HPDE6-E6E7 (cell line): ENCODE results near the gene GON4L.
"Not testable (repeated sequence)": the region's sequence is repeated elsewhere in the genome, so short reads cannot be mapped to it uniquely, and the experiment has no call there.

Experiments
- DNase-seq: peaks from one replicate; pipeline ENCODE4 v3.0.0; 2011; ENCODE audit warnings: missing footprints; ENCODE audit errors: extremely low spot score

GON4L gene, protein sequence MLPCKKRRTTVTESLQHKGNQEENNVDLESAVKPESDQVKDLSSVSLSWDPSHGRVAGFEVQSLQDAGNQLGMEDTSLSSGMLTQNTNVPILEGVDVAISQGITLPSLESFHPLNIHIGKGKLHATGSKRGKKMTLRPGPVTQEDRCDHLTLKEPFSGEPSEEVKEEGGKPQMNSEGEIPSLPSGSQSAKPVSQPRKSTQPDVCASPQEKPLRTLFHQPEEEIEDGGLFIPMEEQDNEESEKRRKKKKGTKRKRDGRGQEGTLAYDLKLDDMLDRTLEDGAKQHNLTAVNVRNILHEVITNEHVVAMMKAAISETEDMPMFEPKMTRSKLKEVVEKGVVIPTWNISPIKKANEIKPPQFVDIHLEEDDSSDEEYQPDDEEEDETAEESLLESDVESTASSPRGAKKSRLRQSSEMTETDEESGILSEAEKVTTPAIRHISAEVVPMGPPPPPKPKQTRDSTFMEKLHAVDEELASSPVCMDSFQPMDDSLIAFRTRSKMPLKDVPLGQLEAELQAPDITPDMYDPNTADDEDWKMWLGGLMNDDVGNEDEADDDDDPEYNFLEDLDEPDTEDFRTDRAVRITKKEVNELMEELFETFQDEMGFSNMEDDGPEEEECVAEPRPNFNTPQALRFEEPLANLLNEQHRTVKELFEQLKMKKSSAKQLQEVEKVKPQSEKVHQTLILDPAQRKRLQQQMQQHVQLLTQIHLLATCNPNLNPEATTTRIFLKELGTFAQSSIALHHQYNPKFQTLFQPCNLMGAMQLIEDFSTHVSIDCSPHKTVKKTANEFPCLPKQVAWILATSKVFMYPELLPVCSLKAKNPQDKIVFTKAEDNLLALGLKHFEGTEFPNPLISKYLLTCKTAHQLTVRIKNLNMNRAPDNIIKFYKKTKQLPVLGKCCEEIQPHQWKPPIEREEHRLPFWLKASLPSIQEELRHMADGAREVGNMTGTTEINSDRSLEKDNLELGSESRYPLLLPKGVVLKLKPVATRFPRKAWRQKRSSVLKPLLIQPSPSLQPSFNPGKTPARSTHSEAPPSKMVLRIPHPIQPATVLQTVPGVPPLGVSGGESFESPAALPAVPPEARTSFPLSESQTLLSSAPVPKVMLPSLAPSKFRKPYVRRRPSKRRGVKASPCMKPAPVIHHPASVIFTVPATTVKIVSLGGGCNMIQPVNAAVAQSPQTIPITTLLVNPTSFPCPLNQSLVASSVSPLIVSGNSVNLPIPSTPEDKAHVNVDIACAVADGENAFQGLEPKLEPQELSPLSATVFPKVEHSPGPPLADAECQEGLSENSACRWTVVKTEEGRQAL (N-terminal part only)

DNA sequence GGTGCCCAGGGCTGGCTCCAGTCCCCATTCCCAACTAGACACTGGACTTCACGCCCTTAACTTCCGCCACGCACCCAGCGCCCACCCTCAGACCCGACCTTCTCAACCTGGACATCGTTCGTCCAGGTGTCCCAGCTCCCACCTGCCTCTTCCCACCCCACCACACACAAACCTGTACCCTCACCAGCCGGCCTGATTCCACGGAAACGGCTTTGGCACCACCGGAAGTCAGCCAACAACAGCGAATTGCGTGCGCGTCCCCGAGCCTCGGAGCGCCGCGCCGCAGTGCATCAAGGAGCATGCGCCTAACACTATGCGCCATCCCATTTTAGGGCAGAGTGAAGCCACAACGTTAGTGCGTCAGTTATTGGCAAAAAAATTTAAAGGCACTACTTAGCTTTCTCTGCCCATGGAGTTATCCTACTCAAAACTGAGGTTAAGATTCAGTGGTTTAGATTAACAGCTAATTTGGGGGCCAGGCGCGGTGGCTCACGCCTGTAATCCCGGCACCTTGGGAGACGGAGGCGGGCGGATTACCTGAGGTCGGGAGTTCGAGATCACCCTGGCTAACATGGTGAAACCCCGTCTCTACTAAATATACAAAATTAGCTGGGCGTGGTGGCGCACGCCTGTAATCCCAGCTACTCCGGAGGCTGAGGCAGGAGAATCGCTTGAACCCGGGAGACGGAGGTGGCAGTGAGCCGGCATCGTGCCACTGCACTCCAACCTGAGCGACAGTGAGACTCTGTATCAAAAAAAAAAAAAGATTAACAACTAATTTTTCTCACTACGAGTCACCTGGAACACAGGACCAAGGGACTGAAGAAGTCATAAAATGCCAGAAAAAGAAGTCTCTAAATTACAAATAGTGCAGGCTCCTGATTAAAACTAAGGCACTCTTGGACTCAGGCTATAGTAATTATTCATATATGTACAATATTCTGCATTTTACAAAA lies at the start of gene GON4L:
TSS of gene GON4L (minus strand) at position 240 of the 956 bp plus-strand sequence. CDS start 3,434 bp downstream, outside the sequence.
- DNase-seq, result peak; percentile 86

DNA sequence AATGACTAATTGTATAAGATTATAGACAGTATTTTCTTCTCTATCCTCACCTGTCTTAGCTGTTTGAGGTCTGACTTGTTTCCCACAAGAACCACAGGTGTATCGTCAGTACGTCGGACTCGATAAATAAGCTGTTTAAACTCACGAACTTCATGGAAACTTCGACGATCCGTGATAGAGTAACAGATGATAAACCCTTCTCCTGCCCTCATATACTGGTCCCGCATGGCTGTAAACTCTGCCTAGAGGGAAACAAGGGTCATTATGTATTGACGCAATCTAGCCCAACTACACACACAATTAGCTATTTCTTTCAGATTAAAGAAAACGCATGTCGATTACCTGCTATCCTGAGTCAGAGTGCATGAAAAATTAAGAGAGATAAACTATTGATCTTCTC lies 47.2 kb upstream of the GON4L start:
- no peak for DNase-seq

DNA sequence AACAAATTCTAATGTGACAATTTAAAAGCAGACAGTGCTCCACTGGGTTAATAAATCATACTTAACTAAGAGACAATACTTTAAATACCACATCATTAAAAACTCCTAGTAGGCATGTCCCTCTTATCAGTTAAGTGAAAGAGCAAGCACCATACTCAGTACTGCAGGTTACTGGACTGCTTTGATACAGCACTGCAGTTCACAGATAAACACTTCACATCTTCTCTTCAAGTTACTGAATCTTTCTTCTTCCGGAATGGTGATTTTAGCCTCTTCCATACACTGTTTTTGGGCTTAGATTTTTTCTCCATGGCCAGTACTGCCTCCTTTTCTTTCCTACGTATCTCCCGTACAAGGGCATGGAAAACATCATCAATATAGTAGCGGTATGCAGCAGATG lies 43.1 kb upstream of the GON4L start:
- no peak for DNase-seq

DNA sequence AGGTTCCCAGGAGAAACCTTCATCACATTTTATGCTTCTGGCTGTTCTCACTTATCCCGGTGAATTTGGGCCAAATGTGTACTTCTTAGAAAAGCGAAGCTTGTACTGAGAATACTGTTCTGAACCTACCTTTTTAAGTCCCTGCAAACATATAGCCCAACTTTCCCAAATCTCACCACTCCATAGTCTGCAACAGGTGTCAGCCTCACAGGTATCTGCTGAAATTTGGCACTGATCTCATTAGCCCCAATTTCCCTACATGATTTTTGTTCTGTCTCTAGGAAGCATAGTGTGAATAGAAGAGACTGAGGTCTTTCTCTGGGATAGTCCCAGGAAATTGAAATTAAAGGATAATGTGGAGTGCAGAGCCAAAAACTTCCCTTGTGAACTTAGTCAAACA lies 42.7 kb upstream of the GON4L start:
- DNase-seq, result no peak

DNA sequence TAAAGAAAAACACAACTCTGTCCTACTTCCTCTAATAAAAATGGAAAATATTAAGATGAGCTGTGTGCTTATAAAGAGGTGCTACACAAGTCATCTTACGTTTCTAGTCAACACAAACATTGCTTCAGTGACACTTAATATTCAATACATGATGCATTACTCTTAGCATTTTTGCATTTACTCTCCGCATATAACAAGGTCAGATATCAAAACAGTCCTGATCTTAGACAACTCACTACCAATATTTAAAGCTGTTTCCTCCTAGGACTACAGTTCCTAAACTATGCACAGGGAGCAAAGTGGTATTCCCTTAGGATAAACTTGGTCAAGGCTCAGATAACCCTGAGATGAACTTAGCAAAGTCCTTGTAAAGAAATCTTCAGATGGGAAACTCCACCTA lies 41.9 kb upstream of the GON4L start:
- DNase-seq, result no peak

DNA sequence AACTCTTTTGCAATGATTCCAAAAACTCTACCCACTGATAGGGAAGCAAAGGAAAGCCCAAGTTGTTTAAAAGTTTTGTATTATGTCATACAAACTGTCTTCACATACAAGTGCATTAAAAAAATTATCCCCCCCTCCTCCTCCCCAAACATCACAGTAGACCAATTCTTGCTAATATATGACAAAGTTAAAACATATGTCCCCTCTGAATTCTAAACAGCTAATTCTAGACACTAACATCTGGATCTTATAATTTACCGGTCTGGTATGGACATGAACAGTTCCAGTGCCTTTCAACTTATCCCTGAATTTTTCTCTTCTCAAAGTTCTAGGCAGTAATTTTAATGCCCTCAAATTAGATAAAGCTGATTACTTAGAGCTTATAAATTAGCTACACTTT lies 40.7 kb upstream of the GON4L start:
- no peak for DNase-seq

DNA sequence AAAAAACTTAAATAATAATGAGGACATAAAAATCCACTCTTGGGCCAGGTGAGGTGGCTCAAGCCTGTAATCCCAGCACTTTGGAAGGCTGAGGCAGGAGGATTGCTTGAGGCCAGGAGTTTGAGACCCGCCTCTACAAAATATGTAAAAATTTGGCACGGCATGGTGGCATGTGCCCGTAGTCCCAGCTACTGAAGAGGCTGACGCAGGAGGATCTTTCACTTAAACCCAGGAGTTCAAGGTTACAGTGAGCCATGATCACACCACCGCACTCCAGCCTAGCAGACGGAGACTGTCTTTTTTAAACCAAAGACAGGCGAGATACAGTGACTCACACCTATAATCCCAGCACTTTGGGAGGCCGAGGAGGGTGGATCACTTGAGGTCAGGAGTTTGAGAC lies 39.5 kb upstream of the GON4L start:
- DNase-seq, result not testable (repeated sequence)

DNA sequence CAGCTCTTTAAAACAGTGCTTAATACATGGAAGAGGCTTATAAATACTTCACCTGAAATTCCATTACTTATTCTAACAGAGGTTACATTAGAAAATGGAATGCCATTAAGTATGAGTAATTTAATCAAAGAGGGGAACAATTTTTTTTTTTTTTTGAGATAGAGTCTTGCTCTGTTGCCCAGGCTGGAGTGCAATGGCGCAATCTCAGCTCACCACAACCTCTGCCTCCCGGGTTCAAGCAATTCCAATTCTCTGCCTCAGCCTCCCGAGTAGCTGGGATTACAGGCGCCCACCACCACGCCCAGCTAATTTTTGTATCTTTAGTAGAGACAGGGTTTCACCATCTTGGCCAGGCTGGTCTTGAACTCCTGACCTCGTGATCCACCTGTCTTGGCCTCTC lies 38.6 kb upstream of the GON4L start:
- not testable (repeated sequence) for DNase-seq

DNA sequence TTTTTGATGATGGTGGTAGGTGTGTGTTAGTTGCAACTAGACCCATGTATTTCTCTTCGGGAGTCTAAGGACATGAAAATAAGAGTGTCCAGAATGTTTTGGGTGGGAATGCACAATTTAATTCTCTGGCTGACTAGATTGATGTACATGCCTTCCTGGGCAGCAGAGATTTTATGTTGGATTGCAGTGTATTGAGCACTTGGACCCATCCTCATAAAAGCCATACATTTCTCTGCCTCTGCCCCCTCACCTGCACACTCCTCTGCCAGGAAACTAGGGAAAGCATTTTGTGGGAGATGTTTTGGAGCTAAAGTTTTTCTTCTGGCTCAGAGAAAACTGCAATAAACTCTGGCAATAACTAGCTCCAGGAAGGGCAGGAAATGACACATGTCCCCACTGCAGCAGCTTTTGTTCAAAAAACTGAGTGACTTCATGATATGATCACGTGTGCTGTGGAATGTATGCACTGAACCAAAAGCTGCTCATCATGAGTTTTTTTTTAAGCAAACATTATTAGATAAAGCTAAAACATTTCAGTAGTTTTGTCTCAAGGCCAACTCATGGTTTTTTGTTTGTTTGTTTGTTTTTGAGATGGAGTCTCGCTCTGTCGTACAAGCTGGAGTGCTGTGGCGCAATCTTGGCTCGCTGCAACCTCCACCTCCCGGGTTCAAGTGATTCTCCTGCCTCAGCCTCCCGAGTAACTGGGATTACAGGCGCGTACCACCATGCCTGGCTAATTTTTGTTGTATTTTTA lies 36.6 kb upstream of the GON4L start:
- DNase-seq, result peak; percentile 74

DNA sequence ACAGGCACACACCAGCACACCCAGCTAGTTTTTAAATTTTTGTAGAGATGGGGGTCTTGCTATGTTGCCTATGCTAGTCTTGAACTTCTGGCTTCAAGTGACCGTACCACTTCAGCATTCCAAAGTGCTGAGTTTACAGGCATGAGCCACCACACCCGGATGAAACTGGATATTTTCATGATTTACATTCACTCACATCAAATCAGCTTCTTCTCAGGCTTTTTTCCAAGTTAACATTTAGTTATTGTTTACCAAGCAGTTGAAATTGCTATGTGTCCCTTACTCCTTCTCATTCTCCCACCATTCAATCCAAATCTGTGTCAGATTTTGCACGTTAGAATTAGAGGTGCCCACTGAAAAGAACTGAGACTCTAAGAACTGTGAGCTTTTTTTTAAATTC lies 35.8 kb upstream of the GON4L start:
- no peak for DNase-seq

DNA sequence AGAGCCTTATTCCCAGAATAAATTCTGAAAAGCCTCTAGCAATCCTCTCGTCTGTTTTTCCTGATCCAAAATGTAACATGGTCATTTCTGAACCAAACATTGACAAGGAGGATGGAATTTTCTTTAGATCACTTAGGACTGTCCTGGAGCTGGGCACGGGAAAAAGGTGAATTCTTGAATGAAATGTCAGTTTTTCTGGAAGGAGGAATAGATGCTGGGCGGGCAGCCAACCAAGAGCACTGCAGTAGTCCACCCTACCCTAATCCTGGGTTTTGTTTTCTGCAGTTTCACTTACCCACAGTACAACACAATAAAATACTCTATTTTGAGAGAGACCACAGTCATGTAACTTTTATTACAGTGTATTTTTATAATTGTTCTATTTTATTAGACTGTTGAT lies 33.2 kb upstream of the GON4L start:
- DNase-seq, result no peak

DNA sequence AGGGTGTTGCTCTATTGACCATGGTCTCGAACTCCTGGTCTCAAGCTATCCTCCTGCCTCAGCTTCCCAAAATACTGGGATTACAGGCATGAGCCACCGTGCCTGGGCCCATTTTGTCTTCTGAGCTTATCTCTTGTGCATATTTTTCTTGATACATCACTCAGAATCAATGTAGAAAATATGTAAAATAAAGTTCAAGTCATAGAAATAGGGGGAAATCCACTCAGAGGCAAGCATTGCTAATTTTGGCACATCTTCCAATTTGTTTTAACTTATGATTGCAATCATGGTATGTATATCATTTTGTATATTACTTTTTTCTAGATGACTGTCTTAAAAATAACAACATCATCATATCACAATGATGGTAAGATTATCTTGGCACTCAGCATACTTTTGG lies 32.6 kb upstream of the GON4L start:
- no peak for DNase-seq

DNA sequence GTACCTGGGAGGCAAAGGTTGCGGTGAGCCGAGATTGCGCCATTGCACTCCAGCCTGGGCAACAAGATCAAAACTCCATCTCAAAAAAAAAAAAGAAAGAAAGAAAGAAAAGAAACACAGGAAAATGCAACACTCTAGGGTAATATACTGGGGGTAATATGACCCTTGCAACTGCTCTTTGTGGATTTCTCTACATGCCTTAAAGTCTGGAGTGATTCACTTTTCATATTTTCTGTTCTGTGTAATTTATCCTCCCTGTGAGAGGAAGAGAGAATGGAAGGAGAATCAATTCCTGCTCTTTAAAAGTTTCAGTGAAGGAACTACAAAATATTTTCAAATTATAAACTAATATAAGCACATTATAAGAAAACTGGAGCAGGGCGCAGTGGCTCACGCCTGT lies 31.5 kb upstream of the GON4L start:
- no peak for DNase-seq

DNA sequence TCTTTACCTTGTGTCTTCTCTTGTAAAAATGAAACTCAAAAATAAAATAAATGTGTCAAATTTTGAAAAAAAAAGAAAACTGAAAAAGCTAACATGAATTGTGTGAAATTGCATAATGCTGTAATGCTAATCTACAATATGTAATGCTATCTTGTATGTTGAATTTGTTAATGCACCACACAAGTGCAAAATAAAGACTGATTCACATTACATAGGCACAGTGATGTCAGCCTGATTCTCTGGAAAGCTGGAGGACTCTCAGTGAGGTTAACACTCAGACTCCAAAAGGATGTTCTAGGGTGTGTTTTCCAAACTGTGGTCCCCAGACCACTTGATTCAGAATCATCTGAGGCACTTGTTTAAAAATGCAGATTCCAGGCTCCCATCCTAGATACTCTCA lies 28.0 kb upstream of the GON4L start:
- no peak for DNase-seq

DNA sequence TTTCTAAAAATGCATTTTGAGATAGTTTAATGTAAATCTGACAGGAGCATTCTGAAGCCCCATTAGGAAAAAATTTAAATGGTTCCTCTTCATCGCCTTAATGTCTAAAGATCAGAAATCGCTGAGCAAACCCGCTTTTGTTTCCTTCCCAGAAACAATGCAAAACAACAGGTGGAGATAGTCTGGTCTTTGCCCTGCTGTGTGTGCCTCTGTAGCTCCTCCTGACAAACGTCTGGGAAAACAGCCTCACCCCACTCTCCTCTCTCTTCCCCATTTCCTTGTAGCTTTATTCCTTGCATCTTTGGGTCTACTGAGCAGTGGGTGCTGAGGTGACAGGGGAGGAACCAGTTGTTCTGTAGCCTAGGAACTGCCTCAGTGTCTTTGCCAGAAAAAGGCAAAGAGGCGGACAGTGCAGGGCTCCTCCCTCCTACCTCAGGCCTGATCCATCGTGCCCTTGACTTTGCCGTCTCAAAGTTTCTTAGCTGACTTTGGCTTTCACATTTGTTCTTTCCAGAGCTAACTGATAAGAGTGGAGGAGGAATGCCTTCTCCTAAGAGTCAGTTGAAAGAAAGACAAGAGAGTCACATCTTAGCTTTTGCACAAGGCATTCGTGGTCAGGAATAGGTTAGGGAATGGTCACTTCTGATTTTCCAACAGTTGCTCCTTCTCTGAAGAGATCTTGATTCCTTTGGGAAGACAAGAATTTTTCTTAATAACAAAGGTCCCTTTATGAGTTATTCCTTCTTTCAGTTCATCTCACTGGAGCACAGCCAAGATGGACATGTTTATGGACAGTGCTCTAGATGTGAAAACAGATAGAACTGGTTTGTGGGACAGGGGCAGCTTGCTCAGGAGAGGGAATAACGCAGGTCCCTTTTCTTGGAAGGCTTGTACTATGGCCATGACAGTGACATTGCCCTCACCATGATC lies 27.3 kb upstream of the GON4L start:
- no peak for DNase-seq

DNA sequence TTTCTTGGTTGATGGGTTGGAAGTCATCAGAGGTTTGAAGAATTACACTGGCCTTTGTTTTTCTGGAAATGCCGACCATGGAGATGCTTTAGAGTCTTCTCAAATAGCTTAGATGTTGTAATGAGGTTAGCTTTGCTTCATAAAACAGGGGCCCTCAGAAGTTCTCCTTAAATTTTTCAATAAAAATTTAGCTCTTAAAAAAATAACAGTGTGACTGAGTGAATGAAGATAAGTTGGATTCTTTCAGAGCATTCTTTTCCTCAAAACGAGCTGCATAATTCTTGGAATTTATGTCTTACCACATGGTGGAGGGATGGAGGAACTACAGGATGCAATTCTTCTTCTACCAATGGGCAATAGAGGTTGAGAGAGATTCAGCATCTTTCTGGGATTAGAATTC lies 25.8 kb upstream of the GON4L start:
- no peak for DNase-seq

DNA sequence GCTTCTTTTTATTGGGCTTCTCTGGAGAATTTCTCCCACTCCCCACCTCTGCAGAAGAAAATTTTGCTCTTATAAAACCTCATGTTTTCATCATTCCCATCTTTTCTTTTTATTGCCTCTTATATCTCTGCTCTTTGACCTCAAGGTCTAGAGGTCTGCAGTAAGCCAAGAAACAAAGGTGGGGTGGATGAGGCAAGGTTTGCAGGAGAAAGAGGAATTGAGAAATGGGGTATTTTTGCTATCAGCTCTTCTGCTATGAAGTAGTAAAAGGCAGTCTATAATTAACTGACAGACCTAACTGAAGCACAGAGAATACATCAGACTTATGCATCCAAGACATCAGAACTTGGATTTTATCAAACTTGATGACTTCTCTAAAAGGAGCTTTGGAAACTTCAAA lies 25.2 kb upstream of the GON4L start:
- DNase-seq, result no peak

DNA sequence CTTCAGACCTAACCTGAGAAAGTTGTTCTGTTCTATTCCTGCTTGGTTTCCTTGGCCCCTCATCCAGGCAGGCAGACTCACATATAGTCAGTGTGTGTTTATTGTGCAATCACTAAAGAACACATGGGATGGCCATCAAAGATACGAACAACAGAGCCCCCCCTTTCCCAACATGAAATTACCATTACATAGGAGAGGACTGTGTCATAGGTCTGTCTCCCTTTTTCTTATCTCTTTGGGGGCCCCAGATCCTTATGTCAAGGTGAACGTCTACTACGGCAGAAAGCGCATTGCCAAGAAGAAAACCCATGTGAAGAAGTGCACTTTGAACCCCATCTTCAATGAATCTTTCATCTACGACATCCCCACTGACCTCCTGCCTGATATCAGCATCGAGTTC lies 23.9 kb upstream of the GON4L start:
- DNase-seq, result no peak

DNA sequence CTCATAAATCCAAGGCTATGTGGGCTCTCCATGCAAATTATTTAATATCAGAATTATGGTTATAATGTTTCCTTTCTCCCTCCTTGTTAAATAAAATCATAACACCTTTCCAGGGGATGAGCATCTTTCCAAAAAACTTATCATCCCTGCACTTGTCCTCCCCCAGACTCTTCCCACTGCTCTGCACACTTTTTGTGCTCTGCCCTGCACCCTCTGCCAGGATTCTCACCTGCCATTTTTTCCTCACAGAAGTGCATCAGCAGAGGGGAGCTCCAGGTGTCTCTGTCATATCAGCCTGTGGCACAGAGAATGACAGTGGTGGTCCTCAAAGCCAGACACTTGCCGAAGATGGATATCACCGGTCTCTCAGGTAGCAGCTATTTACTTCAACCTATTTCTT lies 23.2 kb upstream of the GON4L start:
- no peak for DNase-seq
